ENCODE results near the gene SLC38A1. TPM values are rescaled to one million over a fixed set of nuclear protein-coding genes. Genes with fewer than 3 reads are reported as not detected.

The SLC38A1 gene
- total RNA-seq, 1 donor from 2014 or later, result 232 TPM

GRCh38 chr12:46234000-46234399 lies 34.8 kb downstream of the SLC38A1 start:
- Mint-ChIP-seq H3K36me3 (ENCODE audit: unreplicated experiment) (no peaks in the 10 kb centered on the region), H3K4me3 (ENCODE audit: unreplicated experiment) (no peak overlapping the region)

GRCh38 chr12:46233423-46233822 lies 35.4 kb downstream of the SLC38A1 start:
- Mint-ChIP-seq H3K27me3 (ENCODE audit: unreplicated experiment) (no peaks in the 10 kb centered on the region), H3K9me3 (ENCODE audit: unreplicated experiment) (no peaks in the 10 kb centered on the region), H3K36me3 (ENCODE audit: unreplicated experiment) (no peaks in the 10 kb centered on the region), H3K4me3 (ENCODE audit: unreplicated experiment) (no peak overlapping the region), H3K27ac (ENCODE audit: unreplicated experiment) (no peak overlapping the region), H3K4me1 (ENCODE audit: low read depth, unreplicated experiment) (peaks cover 3% of the 10 kb centered on the region)
- no peak for TF ChIP-seq CTCF (IDR thresholded peaks at IDR 0.05; ENCODE audit: partially characterized antibody, unreplicated experiment)
- DNase-seq, result no peak

More at GRCh38 chr12:46234000-46234399, 34.8 kb downstream of the SLC38A1 start:
- Mint-ChIP-seq H3K9me3 (ENCODE audit: unreplicated experiment) (no peaks in the 10 kb centered on the region), H3K27ac (ENCODE audit: unreplicated experiment) (no peak overlapping the region), H3K4me1 (ENCODE audit: low read depth, unreplicated experiment) (peaks cover 3% of the 10 kb centered on the region), H3K27me3 (ENCODE audit: unreplicated experiment) (no peaks in the 10 kb centered on the region)
- no peak for DNase-seq
- TF ChIP-seq CTCF (IDR thresholded peaks at IDR 0.05; ENCODE audit: partially characterized antibody, unreplicated experiment), result no peak

GRCh38 chr12:46230983-46231382 lies 37.9 kb downstream of the SLC38A1 start:
- no peak for TF ChIP-seq CTCF (IDR thresholded peaks at IDR 0.05; ENCODE audit: partially characterized antibody, unreplicated experiment)
- Mint-ChIP-seq H3K4me1 (ENCODE audit: low read depth, unreplicated experiment) (no peaks in the 10 kb centered on the region), H3K9me3 (ENCODE audit: unreplicated experiment) (no peaks in the 10 kb centered on the region), H3K27me3 (ENCODE audit: unreplicated experiment) (no peaks in the 10 kb centered on the region), H3K4me3 (ENCODE audit: unreplicated experiment) (no peak overlapping the region), H3K36me3 (ENCODE audit: unreplicated experiment) (no peaks in the 10 kb centered on the region), H3K27ac (ENCODE audit: unreplicated experiment) (no peak overlapping the region)
- no peak for DNase-seq

GRCh38 chr12:46230306-46230705 lies 38.5 kb downstream of the SLC38A1 start:
- Mint-ChIP-seq H3K27me3 (ENCODE audit: unreplicated experiment) (no peaks in the 10 kb centered on the region), H3K4me1 (ENCODE audit: low read depth, unreplicated experiment) (no peaks in the 10 kb centered on the region), H3K36me3 (ENCODE audit: unreplicated experiment) (no peaks in the 10 kb centered on the region), H3K9me3 (ENCODE audit: unreplicated experiment) (no peaks in the 10 kb centered on the region), H3K27ac (ENCODE audit: unreplicated experiment) (peak overlapping the region; percentile 36), H3K4me3 (ENCODE audit: unreplicated experiment) (no peak overlapping the region)
- DNase-seq, result no peak
- TF ChIP-seq CTCF (IDR thresholded peaks at IDR 0.05; ENCODE audit: partially characterized antibody, unreplicated experiment), result no peak

- TF ChIP-seq CTCF (IDR thresholded peaks at IDR 0.05; ENCODE audit: partially characterized antibody, unreplicated experiment), result no peak
- peaks cover 3% of the 10 kb centered on the region for H3K27me3 Mint-ChIP-seq (ENCODE audit: unreplicated experiment)
- no peak overlapping the region for H3K27ac Mint-ChIP-seq (ENCODE audit: unreplicated experiment)
- H3K4me1 Mint-ChIP-seq (ENCODE audit: low read depth, unreplicated experiment), result no peaks in the 10 kb centered on the region
- H3K36me3 Mint-ChIP-seq (ENCODE audit: unreplicated experiment), result no peaks in the 10 kb centered on the region
- no peak overlapping the region for H3K4me3 Mint-ChIP-seq (ENCODE audit: unreplicated experiment)
- no peak for DNase-seq
- no peaks in the 10 kb centered on the region for H3K9me3 Mint-ChIP-seq (ENCODE audit: unreplicated experiment)
Measured at GRCh38 chr12:46227616-46228015, 41.2 kb downstream of the SLC38A1 start.

Measured in glutamatergic neuron (in vitro differentiated cells).